Fibroblast of lung (primary cell): Measurements from ENCODE around the gene RPL11. TPM values are rescaled to one million over a fixed set of nuclear protein-coding genes. Genes with fewer than 3 reads are reported as not detected.

Experiments
- DNase-seq, 2 donors: peaks; one replicate each; pipeline versions ENCODE4 v3.0.0 to v3.0.0-alpha.2; 2010; ENCODE audit warnings: low read depth in 2 of 2
- H2AFZ ChIP-seq: 2 replicates; pipeline ENCODE4 v1.5.1; 2012; ENCODE audit warnings: low read length, control low read depth, inconsistent platforms
- H3K27ac ChIP-seq: 2 replicates; pipeline ENCODE4 v1.5.1; 2011; ENCODE audit warnings: low read length, control low read depth; ENCODE audit not compliant: insufficient read depth
- H3K27me3 ChIP-seq: 2 replicates; pipeline ENCODE4 v1.5.1; 2011; ENCODE audit warnings: mild to moderate bottlenecking, low read length; ENCODE audit not compliant: control insufficient read depth, insufficient read depth
- H3K36me3 ChIP-seq: 2 replicates; pipeline ENCODE4 v1.5.1; 2011; ENCODE audit warnings: low read length; ENCODE audit not compliant: control insufficient read depth, insufficient read depth
- H3K4me1 ChIP-seq: 2 replicates; pipeline ENCODE4 v1.5.1; 2011; ENCODE audit warnings: low read length; ENCODE audit not compliant: control insufficient read depth, insufficient read depth; ENCODE audit errors: extremely low read depth
- H3K4me2 ChIP-seq: 2 replicates; pipeline ENCODE4 v1.5.1; 2011; ENCODE audit warnings: low read length, control low read depth; ENCODE audit not compliant: insufficient read depth; ENCODE audit errors: extremely low read depth
- H3K4me3 ChIP-seq, 4 experiments: fragments of 200-600 bp in 1 of 4; sonication (generic) in 1 of 4; replicated peaks in 1 of 4; 2 replicates each; pipeline ENCODE4 v1.5.1; 2011 to 2016; ENCODE audit warnings: low read length in 4 of 4, low read depth in 3 of 4, mild to moderate bottlenecking in 3 of 4, control low read depth in 2 of 4, inconsistent platforms in 1 of 4, mixed read lengths in 1 of 4; ENCODE audit not compliant: insufficient read depth in 1 of 4; ENCODE audit errors: control extremely low read depth in 1 of 4
- H3K79me2 ChIP-seq: 2 replicates; pipeline ENCODE4 v1.5.1; 2012; ENCODE audit warnings: mild to moderate bottlenecking, low read length, inconsistent platforms; ENCODE audit not compliant: control insufficient read depth, insufficient read depth
- H3K9ac ChIP-seq: 2 replicates; pipeline ENCODE4 v1.5.1; 2011; ENCODE audit warnings: mild to moderate bottlenecking, low read length, control low read depth; ENCODE audit not compliant: insufficient read depth
- H3K9me3 ChIP-seq: 2 replicates; pipeline ENCODE4 v1.5.1; 2012; ENCODE audit warnings: low read depth, low read length; ENCODE audit not compliant: control insufficient read depth, insufficient read depth
- H4K20me1 ChIP-seq: 2 replicates; pipeline ENCODE4 v1.5.1; 2011; ENCODE audit warnings: low read length; ENCODE audit not compliant: control insufficient read depth, insufficient read depth; ENCODE audit errors: extremely low read depth
- CTCF ChIP-seq, 2 donors: IDR thresholded peaks in 1 of 2; conservative IDR thresholded peaks in 1 of 2; 1 replicate in 1 of 2; 2 replicates in 1 of 2; pipeline ENCODE4 v1.5.1; 2011 to 2012; ENCODE audit warnings: low read length in 2 of 2, control low read depth in 1 of 2, inconsistent platforms in 1 of 2, low read depth in 1 of 2, mild to moderate bottlenecking in 1 of 2
- EZH2 ChIP-seq: IDR thresholded peaks from 2 replicates; pipeline ENCODE4 v1.5.1; 2012; ENCODE audit warnings: low read length, control low read depth, mild to moderate bottlenecking; ENCODE audit errors: missing control alignments
- polyA plus RNA-seq, 2 donors: library from polyadenylated mRNA; depleted of rRNA in 1 of 2; stranded (reverse) in 1 of 2; unstranded in 1 of 2; fragments of >200 nt; gene quantifications; 2 replicates each; pipeline ENCODE4 v1.2.1, GENCODE V29; 2011 to 2012; ENCODE audit warnings: missing spikeins in 1 of 2
- total RNA-seq: library from RNA; depleted of rRNA; stranded (reverse); fragments of >200 nt; gene quantifications from 2 replicates; pipeline ENCODE4 v1.2.1, GENCODE V29; 2014

Gene RPL11
- total and polyA plus RNA-seq, 2 donors (not counting 1 experiment from before 2014, with no cell fraction given) = 1,214 to 1,551 TPM

GRCh38 chr1:23661887-23662286, 29.7 kb upstream of the RPL11 start:
- H3K4me1 ChIP-seq = no peaks in the 10 kb centered on the region

GRCh38 chr1:23664837-23665795, 26.5 kb upstream of the RPL11 start:
- Histone ChIP-seq H3K9me3 (no peaks in the 10 kb centered on the region), H3K27me3 (no peaks in the 10 kb centered on the region), H3K27ac (no peak overlapping the region), H2AFZ (no peak overlapping the region), H3K79me2 (no peaks in the 10 kb centered on the region), H3K9ac (no peak overlapping the region), H3K4me1 (no peaks in the 10 kb centered on the region), H4K20me1 (no peaks in the 10 kb centered on the region), H3K4me2 (no peak overlapping the region), H3K4me3 (no peak overlapping the region), H3K36me3 (no peaks in the 10 kb centered on the region)
- TF ChIP-seq EZH2 = no peak
- peak; percentile 37 for TF ChIP-seq CTCF (conservative IDR thresholded peaks at IDR 0.05 in 1 of 2, IDR thresholded peaks at IDR 0.05 in 1 of 2; ENCODE audit: low read depth in 1 of 2, low read length in 2 of 2)
- peak; percentile 9 to 26 for DNase-seq

More at GRCh38 chr1:23661887-23662286, 29.7 kb upstream of the RPL11 start:
- Histone ChIP-seq H2AFZ (no peak overlapping the region), H3K79me2 (no peaks in the 10 kb centered on the region), H3K27ac (no peak overlapping the region), H3K36me3 (no peaks in the 10 kb centered on the region), H3K9me3 (no peaks in the 10 kb centered on the region), H3K27me3 (no peaks in the 10 kb centered on the region), H3K9ac (no peak overlapping the region), H4K20me1 (no peaks in the 10 kb centered on the region), H3K4me2 (no peak overlapping the region), H3K4me3 (no peak overlapping the region)
- DNase-seq = no peak
- TF ChIP-seq EZH2 (no peak), CTCF (conservative IDR thresholded peaks at IDR 0.05 in 1 of 2, IDR thresholded peaks at IDR 0.05 in 1 of 2; ENCODE audit: low read depth in 1 of 2, low read length in 2 of 2) (no peak)

- Histone ChIP-seq H3K27ac (no peak overlapping the region), H3K36me3 (no peaks in the 10 kb centered on the region), H2AFZ (no peak overlapping the region), H4K20me1 (no peaks in the 10 kb centered on the region), H3K27me3 (peaks cover 7% of the 10 kb centered on the region), H3K4me2 (no peak overlapping the region), H3K4me1 (no peaks in the 10 kb centered on the region), H3K9ac (no peak overlapping the region), H3K9me3 (no peaks in the 10 kb centered on the region), H3K4me3 (no peak overlapping the region), H3K79me2 (no peaks in the 10 kb centered on the region)
- DNase-seq = no peak
- TF ChIP-seq CTCF (conservative IDR thresholded peaks at IDR 0.05 in 1 of 2, IDR thresholded peaks at IDR 0.05 in 1 of 2; ENCODE audit: low read depth in 1 of 2, low read length in 2 of 2) = no peak
Observed at GRCh38 chr1:23667411-23667810, 24.2 kb upstream of the RPL11 start.
